Epidermal melanocyte (primary cell): ENCODE data around the gene CEACAM6.

Source experiments
- DNase-seq: peaks from one replicate; pipeline ENCODE4 v3.0.0; 2011; ENCODE audit warnings: low spot score; ENCODE audit not compliant: insufficient read length

The CEACAM6 gene

GRCh38 chr19:41795031-41795461, 39.7 kb downstream of the CEACAM6 start:
- DNase-seq: no peak

GRCh38 chr19:41796362-41796761, 41.0 kb downstream of the CEACAM6 start, which contains the start of gene CEACAM3:
CEACAM3 (plus strand) TSS chr19:41796587; CDS start chr19:41796678, 91 bp downstream.
- DNase-seq: no peak

GRCh38 chr19:41796901-41797300, 41.6 kb downstream of the CEACAM6 start:
- DNase-seq: no peak

- no peak for DNase-seq
These were observed 44.2 kb downstream of the CEACAM6 start for GRCh38 chr19:41799444-41800000.

- no peak for DNase-seq
These were observed 45.7 kb downstream of the CEACAM6 start for GRCh38 chr19:41801031-41801430.

GRCh38 chr19:41801792-41802211, 46.5 kb downstream of the CEACAM6 start:
- no peak for DNase-seq

- no peak for DNase-seq
These were observed 47.4 kb downstream of the CEACAM6 start for GRCh38 chr19:41802770-41803169.

- DNase-seq: no peak
These were observed 49.0 kb downstream of the CEACAM6 start for GRCh38 chr19:41804336-41804735.

- no peak for DNase-seq
These were observed 51.8 kb downstream of the CEACAM6 start for GRCh38 chr19:41807176-41807575.

- no peak for DNase-seq
These were observed 53.6 kb downstream of the CEACAM6 start for GRCh38 chr19:41808663-41809566.

GRCh38 chr19:41810301-41810700, 55.0 kb downstream of the CEACAM6 start:
- no peak for DNase-seq

GRCh38 chr19:41811036-41811435, 55.7 kb downstream of the CEACAM6 start:
- no peak for DNase-seq

GRCh38 chr19:41811981-41812380, 56.7 kb downstream of the CEACAM6 start:
- DNase-seq: no peak

GRCh38 chr19:41813911-41814310, 58.6 kb downstream of the CEACAM6 start:
- no peak for DNase-seq

- no peak for DNase-seq
These were observed 60.0 kb downstream of the CEACAM6 start for GRCh38 chr19:41815301-41815700.

- no peak for DNase-seq
These were observed 61.4 kb downstream of the CEACAM6 start for GRCh38 chr19:41816761-41817160.

- no peak for DNase-seq
These were observed 65.8 kb downstream of the CEACAM6 start for GRCh38 chr19:41821003-41821735.
